Fibroblast of skin of left biceps (primary cell): Measurements from ENCODE around the gene DTX1.
"Not testable (repeated sequence)": the region's sequence is repeated elsewhere in the genome, so short reads cannot be mapped to it uniquely, and the experiment has no call there.

Experiments used
- DNase-seq, 2 experiments: peaks; one replicate each; pipeline ENCODE4 v3.0.0-alpha.2; 2013; ENCODE audit warnings: low read depth in 2 of 2

The DTX1 gene

DNA sequence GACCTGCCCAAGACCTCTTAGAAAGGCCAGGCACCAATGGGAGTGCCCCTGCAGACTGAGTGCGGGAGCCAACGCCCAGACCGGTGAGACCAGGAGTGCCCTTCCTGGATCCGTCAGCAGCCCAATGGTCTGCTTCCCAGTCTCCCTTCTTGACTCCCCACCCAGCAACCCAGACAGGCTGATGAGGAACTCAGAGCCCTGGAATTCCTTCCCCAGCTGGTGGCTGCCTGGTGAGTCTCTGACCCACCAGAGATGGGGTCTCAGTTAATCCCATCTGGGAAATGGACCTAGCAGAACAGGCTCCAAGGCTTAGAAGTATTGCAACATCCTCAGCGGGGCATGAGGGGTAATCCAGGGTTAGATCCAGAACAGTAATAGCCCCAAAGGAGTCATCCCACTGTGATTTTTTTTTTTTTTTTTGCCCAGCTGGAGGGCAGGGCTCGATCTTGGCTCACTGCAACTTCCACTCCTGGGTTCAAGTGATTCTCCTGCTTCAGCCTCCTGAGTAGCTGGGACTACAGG lies 80.5 kb downstream of the DTX1 start:
- no peak for DNase-seq

DNA sequence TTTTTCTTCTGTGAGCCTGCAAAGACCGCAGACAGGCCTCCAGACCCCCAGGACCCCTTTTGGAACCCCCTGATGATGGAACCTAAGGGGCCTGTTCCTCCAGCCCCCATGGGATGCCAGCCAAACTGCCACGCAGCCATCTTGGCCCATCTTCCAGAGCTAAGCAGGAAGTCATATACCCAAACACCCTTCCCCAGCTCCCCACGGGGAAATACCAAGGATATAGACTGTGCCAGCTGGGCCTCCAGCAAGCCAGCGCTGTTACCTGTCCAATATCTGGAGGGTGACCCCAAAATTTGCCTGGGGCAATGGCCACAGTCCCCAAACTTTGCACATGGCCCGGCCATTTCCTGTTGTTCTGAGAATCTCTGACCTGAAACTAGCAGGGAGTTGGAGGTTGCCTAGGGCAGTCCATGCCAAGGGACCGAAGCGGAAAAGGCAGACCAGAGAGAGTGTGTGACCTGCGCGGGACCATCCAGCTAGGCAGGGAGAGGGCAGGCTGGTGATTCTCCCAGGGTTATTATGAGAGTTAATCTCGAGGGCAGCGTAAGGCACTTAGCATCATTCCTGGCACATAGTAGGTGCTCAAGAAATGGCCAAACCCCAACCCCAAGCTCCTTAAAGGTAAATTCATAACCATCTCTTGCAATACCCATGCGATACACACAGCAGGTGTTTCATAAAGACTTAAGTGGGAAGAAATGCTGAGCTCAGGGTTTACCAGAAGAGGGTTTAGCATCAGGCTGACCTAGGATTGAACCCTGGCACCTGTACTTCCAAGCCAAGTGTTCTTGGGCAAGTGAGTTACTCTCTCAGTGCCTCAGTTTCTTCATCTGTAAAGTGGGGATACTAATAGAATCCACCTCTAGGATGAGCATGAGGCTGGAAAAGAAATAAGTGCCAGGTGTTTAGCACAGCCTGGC lies 81.6 kb downstream of the DTX1 start:
- no peak for DNase-seq

- DNase-seq = no peak
Observed at GRCh38 chr12:113138826-113139225, 82.3 kb downstream of the DTX1 start.

DNA sequence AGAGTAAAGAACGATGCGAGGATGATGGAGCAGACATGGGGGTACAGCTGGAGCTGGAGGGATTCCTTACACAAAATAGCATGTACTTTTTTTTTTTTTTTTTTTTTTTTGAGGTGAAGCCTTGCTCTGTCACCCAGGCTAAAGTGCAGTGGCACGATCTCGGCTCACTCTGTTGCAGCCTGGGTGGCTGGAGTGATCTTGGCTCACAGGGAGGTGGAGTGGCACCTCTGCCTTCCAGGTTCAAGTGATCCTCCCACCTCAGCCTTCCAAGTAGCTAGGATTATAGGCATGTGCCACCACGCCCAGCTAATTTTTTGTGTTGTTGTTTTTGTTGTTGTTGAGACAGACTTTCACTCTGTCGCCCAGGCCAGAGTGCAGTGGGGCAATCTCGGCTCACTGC lies 84.2 kb downstream of the DTX1 start:
- no peak for DNase-seq

DNA sequence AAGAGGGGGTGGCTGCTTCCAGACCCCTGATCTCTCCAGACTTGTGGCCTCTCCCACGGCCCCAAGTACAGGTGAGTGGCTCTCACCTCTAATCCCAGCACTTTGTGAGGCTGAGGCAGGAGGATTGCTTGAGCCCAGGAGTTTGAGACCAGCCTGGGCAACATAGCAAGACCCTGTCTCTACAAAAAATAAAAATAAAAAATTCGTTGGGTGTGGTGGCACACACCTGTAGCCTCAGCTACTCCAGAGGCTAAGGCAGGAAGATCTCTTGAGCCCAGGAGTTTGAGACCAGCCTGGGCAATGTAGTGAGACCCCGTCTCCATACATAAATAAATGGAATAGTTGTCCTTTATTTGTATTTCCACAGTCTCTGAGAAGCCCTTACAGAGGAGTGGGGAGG lies 85.2 kb downstream of the DTX1 start:
- not testable (repeated sequence) for DNase-seq

DNA sequence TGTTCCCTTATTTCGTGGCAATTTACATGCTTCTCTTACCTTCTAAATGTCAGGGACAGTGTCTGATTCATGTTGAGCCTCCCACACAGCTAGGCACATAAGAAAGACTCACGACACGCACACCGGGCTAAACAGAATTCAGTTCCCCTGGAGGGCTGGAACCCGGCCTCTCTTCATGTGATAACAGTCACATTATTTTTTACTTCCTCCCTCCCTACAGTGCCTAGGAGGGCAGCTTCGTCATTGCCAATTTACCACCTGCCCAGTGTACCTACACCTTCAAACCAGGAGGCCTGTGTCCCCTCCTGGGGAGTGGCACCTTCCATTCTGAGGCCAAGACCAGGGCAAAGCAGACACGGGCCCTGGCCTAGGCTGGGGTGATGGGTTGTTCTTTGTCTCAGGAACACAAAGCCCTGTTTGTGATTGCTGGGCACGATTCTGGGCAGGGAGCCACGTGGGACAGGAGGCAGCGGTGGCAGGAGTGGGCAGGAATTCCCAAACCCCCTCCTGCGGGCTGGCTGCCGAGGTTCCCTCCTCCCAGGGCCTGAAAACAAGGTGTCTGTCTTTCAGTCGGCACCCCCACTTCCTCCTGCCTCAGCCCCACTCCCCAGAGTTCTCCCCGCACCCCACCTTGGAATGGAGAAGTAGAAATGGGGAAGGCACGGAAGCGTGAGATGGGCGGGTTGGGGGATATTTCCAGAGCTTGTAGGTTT lies 85.8 kb downstream of the DTX1 start:
- no peak for DNase-seq

DNA sequence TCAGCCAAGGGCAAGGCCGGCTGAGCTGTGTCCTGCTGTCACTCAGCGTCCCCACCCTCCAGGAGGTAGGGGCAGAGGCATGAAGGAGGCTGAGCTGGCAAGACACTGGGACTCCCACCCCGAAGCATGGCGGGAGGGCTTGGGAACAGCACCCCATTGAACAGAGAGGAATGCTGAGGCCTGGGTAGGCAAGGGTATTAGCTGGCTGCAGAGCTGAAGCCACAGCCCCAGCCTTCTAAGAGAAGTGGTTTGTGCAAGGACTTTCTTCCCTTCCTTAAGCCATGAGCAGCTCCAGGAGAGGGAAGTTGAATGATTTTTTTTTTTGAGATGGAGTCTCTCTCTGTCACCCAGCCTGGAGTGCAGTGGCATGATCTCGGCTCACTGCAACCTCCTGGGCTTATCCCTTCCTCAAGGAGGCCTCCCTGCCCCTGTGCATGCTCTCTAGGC lies 86.4 kb downstream of the DTX1 start:
- DNase-seq = no peak

GRCh38 chr12:113143959-113144358 lies 87.4 kb downstream of the DTX1 start:
- no peak for DNase-seq

- DNase-seq = no peak
Observed at GRCh38 chr12:113144806-113145205, 88.3 kb downstream of the DTX1 start.

- no peak for DNase-seq
Observed at GRCh38 chr12:113145720-113146551, 89.4 kb downstream of the DTX1 start.

DNA sequence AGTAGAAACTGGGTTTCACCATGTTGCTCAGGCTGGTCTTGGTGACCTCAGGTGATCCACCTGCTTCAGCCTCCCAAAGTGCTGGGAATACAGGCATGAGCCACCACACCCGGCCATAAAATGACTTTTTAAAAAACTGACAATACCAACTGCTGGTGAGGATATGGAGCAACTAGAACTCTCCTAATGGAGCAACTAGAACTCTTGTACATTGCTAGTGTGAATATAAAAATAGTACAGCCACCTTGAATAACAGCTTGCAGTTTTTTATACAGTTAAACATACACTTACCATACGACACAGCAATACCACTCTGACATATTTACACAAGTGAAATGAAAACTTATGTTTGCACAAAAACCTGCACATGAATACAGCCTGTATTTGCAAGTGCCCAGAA lies 90.5 kb downstream of the DTX1 start:
- DNase-seq = no peak
